Thyroid gland (tissue), 4 donors: Measurements from ENCODE around the gene PTPRN2. TPM values are rescaled to one million over a fixed set of nuclear protein-coding genes. Genes with fewer than 3 reads are reported as not detected.

ENCODE experiments used
- DNase-seq, 2 donors: peaks; one replicate each; pipeline ENCODE4 v3.0.0-alpha.2; 2019
- H3K27ac ChIP-seq, 3 donors: fragments of 200-600 bp; sonication (generic); 1 replicate in 2 of 3; 2 replicates in 1 of 3; pipeline ENCODE4 v1.5.1; 2016 to 2019; ENCODE audit warnings: mild to moderate bottlenecking in 1 of 3, moderate library complexity in 1 of 3
- H3K27me3 ChIP-seq: fragments of 200-600 bp; sonication (generic); one replicate; pipeline ENCODE4 v1.5.1; 2019
- H3K36me3 ChIP-seq, 2 donors: fragments of 200-600 bp; sonication (generic); one replicate each; pipeline ENCODE4 v1.5.1; 2016 to 2019
- H3K4me1 ChIP-seq, 2 donors: fragments of 200-600 bp; sonication (generic); one replicate each; pipeline ENCODE4 v1.5.1; 2017 to 2019
- H3K4me3 ChIP-seq, 3 donors: fragments of 200-600 bp; sonication (generic); replicated peaks in 1 of 3; 1 replicate in 2 of 3; 2 replicates in 1 of 3; pipeline ENCODE4 v1.5.1; 2016; ENCODE audit warnings: mild to moderate bottlenecking in 1 of 3
- H3K9me3 ChIP-seq: fragments of 200-600 bp; sonication (generic); one replicate; pipeline ENCODE4 v1.5.1; 2017
- CTCF ChIP-seq, 6 experiments: fragments of 200-600 bp in 3 of 6; fragments of 450-650 bp in 3 of 6; sonication (generic) in 3 of 6; IDR thresholded peaks; one replicate each; pipeline ENCODE4 v1.5.1; 2016 to 2019; ENCODE audit warnings: antibody characterized with exemption in 6 of 6, mild to moderate bottlenecking in 2 of 6, inconsistent platforms in 1 of 6, moderate library complexity in 1 of 6
- POLR2A ChIP-seq, 2 donors: fragments of 450-650 bp; IDR thresholded peaks; one replicate each; pipeline ENCODE4 v1.6.1; 2017; ENCODE audit warnings: antibody characterized with exemption in 2 of 2, mild to moderate bottlenecking in 2 of 2, moderate library complexity in 1 of 2
- WGBS, 2 donors: methylation state at CpG; one replicate each; pipeline ENCODE4 v1.1.5; 2017; 5-methylcytosine and 5-hydroxymethylcytosine counted together
- intact Hi-C: fragments of 100-400 bp; cut with DNase I; formaldehyde crosslinking; loops from one replicate; pipeline ENCODE4 v1.15.1; 2023
- total RNA-seq, 4 donors: library from RNA; depleted of rRNA; stranded (reverse); fragments of >200 nt; gene quantifications; one replicate each; pipeline ENCODE4 v1.2.3, GENCODE V29; 2016

PTPRN2 gene
- total RNA-seq, 4 donors from 2014 or later: 4.2 to 9.9 (median 7.7) TPM

DNA sequence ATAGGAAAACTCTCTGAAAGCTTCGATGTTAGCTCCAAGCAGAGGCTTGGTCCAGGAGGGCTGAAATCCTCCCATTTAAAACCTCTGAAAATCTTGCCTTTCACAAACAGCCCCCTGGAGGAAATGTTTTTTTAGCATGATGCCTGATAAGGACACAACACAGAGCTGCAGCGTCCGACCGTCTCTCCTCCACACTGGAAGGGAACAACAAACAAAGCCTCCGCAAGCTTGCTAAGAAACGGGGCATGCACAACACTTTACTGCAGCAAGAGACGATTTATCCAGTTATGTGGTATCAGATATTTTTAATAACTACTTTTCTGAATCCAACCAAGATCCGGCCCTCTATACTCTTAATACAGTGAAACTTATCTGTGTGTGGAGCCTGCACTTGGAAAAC, 182.3 kb downstream of the PTPRN2 start:
- Histone ChIP-seq H3K27me3 (no peaks in the 10 kb centered on the region), H3K36me3 (no peaks in the 10 kb centered on the region), H3K9me3 (no peaks in the 10 kb centered on the region), H3K4me3 (no peak overlapping the region), H3K27ac (no peak overlapping the region), H3K4me1 (no peaks in the 10 kb centered on the region)
- 44 to 53% methylated on average over 8 of the region's 8 CpGs for WGBS, 2 donors
- intact Hi-C loops: no loop called here
- TF ChIP-seq CTCF (IDR thresholded peaks at IDR 0.05) (no peak), POLR2A (IDR thresholded peaks at IDR 0.05) (no peak)
- DNase-seq: no peak

DNA sequence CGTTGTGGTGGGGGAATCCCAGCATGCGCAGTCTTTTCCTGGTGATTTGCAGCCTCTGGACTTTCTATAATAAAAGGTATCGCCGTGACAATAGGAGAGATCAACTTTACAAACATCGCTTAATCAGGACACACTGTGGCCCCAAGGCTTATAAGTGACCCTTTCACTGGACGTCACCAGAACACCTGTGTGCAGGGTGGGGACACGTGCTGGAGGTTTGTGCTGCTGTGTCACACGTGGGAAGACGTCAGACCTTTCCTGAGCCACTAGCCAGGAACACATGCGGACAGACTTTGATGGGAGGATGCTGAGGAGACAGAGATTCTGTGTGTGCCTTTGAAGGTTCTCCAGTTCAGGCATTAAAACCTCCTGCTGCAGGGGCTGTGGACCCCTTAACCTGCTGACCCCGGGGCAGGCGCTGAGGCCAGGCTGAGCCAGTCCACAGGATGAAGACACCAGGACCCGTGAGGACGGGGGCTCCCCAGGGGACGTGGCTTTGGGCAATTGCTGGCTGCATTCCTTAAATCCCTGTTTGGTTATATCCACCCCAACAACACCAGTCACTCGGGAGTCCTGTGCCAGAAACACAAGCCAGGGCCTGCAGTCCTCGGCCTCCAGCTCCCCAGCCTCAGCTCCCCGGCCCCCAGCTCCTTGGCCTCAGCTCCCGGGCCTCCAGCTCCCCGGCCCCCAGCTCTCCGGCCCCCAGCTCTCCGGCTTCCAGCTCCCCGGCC, 183.4 kb downstream of the PTPRN2 start:
- no peak for TF ChIP-seq CTCF (IDR thresholded peaks at IDR 0.05)
- TF ChIP-seq POLR2A (IDR thresholded peaks at IDR 0.05): no peak
- Histone ChIP-seq H3K4me3 (no peak overlapping the region), H3K4me1 (no peaks in the 10 kb centered on the region), H3K36me3 (no peaks in the 10 kb centered on the region), H3K27ac (no peak overlapping the region), H3K9me3 (no peaks in the 10 kb centered on the region), H3K27me3 (no peaks in the 10 kb centered on the region)
- no peak for DNase-seq
- WGBS, 2 donors: 75 to 83% methylated on average over 17 to 23 of the region's 23 CpGs
- intact Hi-C loops: no loop called here

- intact Hi-C loops: no loop called here
- DNase-seq: no peak
- H3K4me1 ChIP-seq: no peaks in the 10 kb centered on the region
- whole genome bisulfite sequencing, 2 donors: 53 to 55% methylated on average over 13 to 20 of the region's 21 CpGs
- no peak overlapping the region for H3K27ac ChIP-seq
- no peak overlapping the region for H3K4me3 ChIP-seq
- H3K27me3 ChIP-seq: no peaks in the 10 kb centered on the region
- TF ChIP-seq CTCF (IDR thresholded peaks at IDR 0.05): no peak
- no peak for TF ChIP-seq POLR2A (IDR thresholded peaks at IDR 0.05)
- H3K9me3 ChIP-seq: no peaks in the 10 kb centered on the region
- H3K36me3 ChIP-seq: no peaks in the 10 kb centered on the region
Observed at GRCh38 chr7:158403013-158403821, 184.4 kb downstream of the PTPRN2 start.

DNA sequence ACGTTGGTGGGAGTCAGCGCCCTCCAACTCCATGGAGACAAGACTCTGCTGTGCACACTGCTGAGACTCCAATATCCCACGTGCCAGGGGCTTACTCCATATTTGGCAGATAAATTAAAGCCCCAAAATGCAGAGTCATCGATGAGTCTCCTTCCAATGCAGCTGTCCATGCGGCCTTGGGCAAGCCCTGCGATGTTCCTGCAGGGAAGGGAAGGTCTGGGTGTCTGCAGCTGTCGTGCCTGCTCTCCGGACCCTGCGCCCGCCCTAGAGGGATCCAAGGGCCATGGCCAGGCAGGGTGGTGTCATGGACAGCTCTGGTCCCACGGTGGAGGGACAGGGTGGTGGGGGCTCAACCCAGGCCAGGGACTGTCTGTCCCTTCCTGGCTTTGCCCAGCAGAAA, 185.2 kb downstream of the PTPRN2 start:
- TF ChIP-seq POLR2A (IDR thresholded peaks at IDR 0.05) (no peak), CTCF (IDR thresholded peaks at IDR 0.05) (no peak)
- 62 to 74% methylated on average over 11 of the region's 11 CpGs for WGBS, 2 donors
- H3K9me3 ChIP-seq: no peaks in the 10 kb centered on the region
- intact Hi-C loops: no loop called here
- DNase-seq: no peak
- no peak overlapping the region for H3K27ac ChIP-seq
- no peaks in the 10 kb centered on the region for H3K36me3 ChIP-seq
- no peaks in the 10 kb centered on the region for H3K4me1 ChIP-seq
- H3K4me3 ChIP-seq: no peak overlapping the region
- no peaks in the 10 kb centered on the region for H3K27me3 ChIP-seq

DNA sequence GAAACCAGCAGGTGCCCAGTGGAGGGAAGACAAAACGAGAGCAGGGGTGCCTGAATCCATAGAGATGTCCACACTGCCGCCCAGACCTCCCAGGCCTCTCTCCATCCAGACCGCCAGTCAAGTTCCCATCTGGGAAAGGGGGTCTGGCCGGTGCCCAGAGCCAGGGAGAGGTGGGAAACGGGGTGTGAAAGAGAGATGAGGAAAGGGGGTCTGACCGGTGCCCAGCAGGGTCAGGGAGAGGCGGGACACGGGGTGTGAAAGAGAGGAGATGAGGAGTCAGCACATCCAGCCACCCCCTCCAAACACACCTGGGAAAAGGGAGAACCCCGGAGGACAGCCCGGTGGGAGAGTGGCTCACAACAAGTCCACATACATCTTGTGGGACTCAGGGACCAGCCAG, 185.8 kb downstream of the PTPRN2 start:
- no peaks in the 10 kb centered on the region for H3K4me1 ChIP-seq
- 66 to 74% methylated on average over 10 of the region's 10 CpGs for WGBS, 2 donors
- H3K4me3 ChIP-seq: no peak overlapping the region
- no peak for DNase-seq
- no peaks in the 10 kb centered on the region for H3K27me3 ChIP-seq
- no peak overlapping the region for H3K27ac ChIP-seq
- no peaks in the 10 kb centered on the region for H3K9me3 ChIP-seq
- no peaks in the 10 kb centered on the region for H3K36me3 ChIP-seq
- TF ChIP-seq CTCF (IDR thresholded peaks at IDR 0.05) (no peak), POLR2A (IDR thresholded peaks at IDR 0.05) (no peak)
- intact Hi-C loops: no loop called here
